Middle frontal gyrus (tissue), 1 donor: ENCODE results near the gene PCDH9.
"Not testable (repeated sequence)": the region's sequence is repeated elsewhere in the genome, so short reads cannot be mapped to it uniquely, and the experiment has no call there.

Source experiments
- DNase-seq: peaks from one replicate; pipeline ENCODE4 v3.0.0-alpha.2; 2015; ENCODE audit warnings: low spot score; ENCODE audit errors: extremely low spot score

Gene PCDH9

DNA sequence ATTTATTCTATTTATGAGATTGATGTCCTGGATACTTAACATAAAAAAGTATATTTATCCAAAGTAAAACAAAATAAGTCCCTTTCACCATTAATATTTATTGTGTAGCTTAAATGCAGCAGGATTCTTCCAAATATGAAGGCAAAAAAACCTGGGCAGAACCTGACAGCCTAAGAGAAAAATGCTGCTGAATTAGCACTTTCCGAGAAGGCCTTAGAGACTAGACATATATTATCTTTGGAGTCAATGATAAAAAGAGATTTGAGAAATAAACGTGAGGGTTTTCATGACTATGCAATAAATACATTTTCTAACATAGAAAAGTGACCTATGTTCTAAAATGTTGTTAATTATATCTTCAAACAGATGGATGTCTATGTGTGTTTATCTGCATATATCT lies 566.9 kb downstream of the PCDH9 start:
- DNase-seq, result no peak

DNA sequence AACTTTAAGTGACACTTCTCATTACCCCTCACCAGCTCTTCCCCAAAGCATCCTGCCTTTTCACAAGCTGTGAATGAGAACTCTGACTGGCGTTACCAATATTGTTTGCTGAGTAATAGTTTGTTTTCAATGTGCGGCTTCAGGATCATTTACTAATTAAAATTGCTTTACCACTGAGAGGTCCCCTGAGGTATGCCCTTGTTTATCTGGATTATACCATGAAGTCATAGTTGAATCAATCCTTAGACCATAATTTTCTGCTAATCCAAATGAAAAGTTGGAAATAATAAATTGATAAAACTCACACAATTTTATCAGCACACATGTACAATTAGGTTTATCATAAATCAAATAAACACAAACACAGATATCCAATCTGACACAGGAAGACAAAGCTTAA lies 568.8 kb downstream of the PCDH9 start:
- DNase-seq, result no peak

GRCh38 chr13:66660468-66660813 lies 569.7 kb downstream of the PCDH9 start:
- DNase-seq, result no peak

GRCh38 chr13:66659701-66660467 lies 570.3 kb downstream of the PCDH9 start:
- DNase-seq, result no peak

- no peak for DNase-seq
These were observed 570.9 kb downstream of the PCDH9 start for GRCh38 chr13:66659286-66659685.

GRCh38 chr13:66657165-66657881 lies 572.8 kb downstream of the PCDH9 start:
- DNase-seq, result no peak

- DNase-seq, result no peak
These were observed 574.2 kb downstream of the PCDH9 start for GRCh38 chr13:66655847-66656454.

GRCh38 chr13:66644855-66645460 lies 585.2 kb downstream of the PCDH9 start:
- DNase-seq, result no peak

DNA sequence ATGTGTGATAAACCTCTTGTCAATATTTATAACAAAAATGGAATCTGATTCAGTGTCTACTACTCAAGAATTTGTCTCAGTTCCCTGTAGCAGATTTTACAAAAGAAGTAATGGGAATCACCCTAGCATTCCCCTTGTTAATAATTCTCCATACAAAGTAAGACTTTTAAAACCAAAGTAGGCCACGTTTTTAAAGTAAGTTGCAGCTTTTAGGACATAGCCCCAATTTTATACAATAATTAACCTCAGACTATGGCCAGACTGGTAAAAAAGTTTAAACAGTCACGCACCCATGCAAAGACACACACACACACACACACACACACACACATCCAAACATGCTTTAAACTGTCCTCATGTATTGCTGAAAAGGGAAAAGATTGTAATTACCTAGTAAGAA lies 589.9 kb downstream of the PCDH9 start:
- no peak for DNase-seq

DNA sequence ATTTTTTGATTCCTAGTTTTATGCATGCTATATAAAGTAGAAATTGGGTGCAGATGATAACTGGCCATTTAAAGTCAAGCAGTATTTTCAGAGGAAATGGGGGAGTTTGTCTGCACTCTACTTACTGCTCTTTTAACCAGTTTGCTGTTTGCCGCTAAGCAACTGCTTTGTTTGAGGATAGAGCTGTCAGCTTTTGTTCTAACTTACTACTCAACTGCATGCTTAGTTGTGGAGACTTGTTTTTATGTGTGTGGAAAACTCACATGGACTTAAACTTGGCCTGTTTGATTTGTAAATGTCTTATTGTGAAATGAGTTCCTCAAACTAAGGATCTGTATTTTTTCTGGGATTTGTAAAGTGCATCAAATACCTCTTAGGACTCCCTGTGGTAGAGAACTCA lies 591.1 kb downstream of the PCDH9 start:
- no peak for DNase-seq

DNA sequence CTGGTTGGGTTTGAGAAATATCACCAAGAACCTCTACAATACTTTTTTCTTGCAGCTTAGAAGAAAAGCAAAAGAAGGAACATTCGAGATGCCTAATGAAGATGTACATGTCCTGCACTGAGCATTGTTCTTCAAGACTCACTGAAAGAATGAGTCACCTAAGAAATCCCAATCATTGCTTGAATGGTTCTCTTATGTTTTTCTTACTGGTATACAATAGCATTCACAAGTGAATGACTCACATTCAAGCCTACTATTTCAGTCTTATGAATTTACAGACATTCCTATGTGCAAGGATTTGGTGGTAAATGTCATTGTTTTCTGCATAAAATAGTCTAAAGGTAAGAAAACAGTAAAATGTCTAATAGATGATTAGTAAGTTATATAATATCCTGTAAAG lies 594.6 kb downstream of the PCDH9 start:
- no peak for DNase-seq

GRCh38 chr13:66634384-66634783 lies 595.8 kb downstream of the PCDH9 start:
- DNase-seq, result no peak

GRCh38 chr13:66627512-66627911 lies 602.6 kb downstream of the PCDH9 start:
- no peak for DNase-seq

- no peak for DNase-seq
These were observed 605.8 kb downstream of the PCDH9 start for GRCh38 chr13:66624302-66624701.

DNA sequence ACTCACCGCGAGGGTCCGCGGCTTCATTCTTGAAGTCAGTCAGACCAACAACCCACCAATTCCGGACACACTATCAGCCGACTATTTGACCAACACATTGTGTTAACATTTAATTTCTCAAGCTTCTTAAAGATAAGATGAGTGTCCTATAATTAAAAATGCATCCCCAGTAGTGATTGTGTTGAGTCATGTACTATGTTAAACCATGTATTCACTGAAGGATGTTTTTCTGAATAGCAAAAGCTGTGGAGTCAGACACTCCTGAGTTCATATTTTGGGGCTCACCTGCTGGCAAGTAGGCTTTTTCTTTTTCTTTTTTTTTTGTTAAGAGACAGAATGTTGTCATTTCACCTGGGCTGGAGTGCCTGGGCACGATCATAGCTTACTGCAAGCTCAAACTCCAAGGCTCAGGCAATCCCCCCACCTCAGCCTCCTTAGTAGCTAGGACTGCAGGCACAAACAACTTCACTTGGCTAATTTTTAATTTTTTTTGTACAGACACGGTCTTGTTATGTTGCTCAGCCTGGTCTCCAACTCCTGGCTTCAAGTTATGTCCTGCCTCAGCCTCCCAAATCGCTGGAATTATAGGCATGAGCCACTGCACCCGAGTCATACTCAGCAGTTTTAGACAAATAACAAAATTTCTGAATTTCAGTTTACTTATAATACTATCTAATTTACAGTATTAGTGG lies 606.9 kb downstream of the PCDH9 start:
- no peak for DNase-seq

- DNase-seq, result not testable (repeated sequence)
These were observed 608.2 kb downstream of the PCDH9 start for GRCh38 chr13:66621906-66622447.

GRCh38 chr13:66618702-66619101 lies 611.4 kb downstream of the PCDH9 start:
- no peak for DNase-seq

- no peak for DNase-seq
These were observed 612.4 kb downstream of the PCDH9 start for GRCh38 chr13:66617786-66618185.

DNA sequence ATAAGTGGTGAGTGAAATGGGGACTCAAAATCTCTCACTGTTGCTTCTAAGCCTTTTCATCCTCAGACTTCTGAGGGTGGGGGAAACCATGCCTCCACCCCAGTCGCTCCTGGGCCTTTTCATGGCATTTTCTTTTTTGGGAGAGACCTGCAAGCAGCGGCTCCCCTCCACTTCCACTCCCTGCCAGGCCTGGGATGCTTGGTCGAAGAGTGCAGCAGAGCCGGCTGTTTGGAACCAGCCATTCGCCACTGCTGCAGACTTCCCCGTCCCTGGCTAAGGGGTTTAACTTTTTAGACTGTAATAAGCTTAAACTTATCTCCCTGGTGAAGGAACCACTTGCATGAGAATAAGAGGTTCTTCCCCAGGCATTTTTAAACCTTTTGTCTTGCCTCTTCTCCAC lies 617.2 kb downstream of the PCDH9 start:
- no peak for DNase-seq

- no peak for DNase-seq
These were observed 643.6 kb downstream of the PCDH9 start for GRCh38 chr13:66586489-66586888.

DNA sequence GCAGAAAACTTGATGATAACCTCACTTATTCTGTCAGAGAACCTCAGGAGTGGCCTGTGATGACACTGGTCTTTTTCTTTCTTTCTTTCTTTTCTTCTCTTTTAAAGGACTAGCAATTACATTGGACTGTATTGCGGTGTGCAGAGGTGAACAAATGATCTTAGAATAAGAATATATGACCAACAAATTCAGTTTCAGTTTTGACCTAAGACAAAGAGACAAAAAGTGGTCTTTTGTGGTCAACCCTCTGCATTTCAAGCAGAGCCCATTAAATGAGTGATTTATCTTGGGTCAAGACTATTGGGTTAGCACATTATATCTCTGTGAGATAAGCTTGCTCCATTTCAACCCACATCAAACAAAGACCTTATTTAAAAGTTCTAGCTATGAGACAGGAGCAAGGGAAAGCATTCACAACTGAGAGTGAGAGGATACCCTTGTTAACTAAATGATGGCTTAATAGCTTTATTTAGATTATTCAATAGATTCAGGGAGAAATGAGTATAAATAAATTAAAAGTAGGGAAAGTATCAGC lies 644.4 kb downstream of the PCDH9 start:
- no peak for DNase-seq
